ENCODE results near the gene TEX26.

DNA sequence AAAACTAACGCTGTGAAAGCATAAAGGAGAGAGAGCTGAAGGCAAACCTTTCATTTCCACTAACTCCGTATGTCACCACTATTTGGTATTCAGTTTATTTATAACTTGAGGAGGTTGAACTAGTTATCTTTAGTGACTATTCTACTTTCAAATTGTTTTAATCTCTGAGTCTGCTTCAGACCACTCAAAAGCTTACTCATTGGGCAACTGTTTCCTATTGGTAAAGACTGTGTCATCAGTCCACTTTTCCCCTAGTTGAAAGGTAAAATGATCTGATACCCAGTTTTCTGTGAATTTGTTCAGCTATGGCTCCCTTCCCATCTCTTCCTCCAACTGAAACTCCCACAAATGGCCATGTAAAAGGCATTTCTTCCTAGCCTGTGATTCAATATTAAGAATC lies 39.1 kb downstream of the TEX26 start:
- TF ChIP-seq ELK4 (IDR thresholded peaks at IDR 0.05; ENCODE audit: borderline replicate concordance, low read depth, low read length) (no peak), ZNF221 (tag by site-specific recombination; IDR thresholded peaks at IDR 0.05; ENCODE audit: borderline replicate concordance) (no peak), REST (tag by site-specific recombination; IDR thresholded peaks at IDR 0.05) (no peak), ZNF530 (tag by site-specific recombination; IDR thresholded peaks at IDR 0.05; ENCODE audit: low read depth) (no peak), ZNF311 (tag by site-specific recombination; IDR thresholded peaks at IDR 0.05; ENCODE audit: borderline replicate concordance) (no peak)
- TF ChIP-seq, protein P1, sequence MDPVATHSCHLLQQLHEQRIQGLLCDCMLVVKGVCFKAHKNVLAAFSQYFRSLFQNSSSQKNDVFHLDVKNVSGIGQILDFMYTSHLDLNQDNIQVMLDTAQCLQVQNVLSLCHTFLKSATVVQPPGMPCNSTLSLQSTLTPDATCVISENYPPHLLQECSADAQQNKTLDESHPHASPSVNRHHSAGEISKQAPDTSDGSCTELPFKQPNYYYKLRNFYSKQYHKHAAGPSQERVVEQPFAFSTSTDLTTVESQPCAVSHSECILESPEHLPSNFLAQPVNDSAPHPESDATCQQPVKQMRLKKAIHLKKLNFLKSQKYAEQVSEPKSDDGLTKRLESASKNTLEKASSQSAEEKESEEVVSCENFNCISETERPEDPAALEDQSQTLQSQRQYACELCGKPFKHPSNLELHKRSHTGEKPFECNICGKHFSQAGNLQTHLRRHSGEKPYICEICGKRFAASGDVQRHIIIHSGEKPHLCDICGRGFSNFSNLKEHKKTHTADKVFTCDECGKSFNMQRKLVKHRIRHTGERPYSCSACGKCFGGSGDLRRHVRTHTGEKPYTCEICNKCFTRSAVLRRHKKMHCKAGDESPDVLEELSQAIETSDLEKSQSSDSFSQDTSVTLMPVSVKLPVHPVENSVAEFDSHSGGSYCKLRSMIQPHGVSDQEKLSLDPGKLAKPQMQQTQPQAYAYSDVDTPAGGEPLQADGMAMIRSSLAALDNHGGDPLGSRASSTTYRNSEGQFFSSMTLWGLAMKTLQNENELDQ (tag by site-specific recombination; IDR thresholded peaks at IDR 0.05; ENCODE audit: low read depth): no peak
